Panc1 (cell line): ENCODE data around the gene CAMP. TPM values are rescaled to one million over a fixed set of nuclear protein-coding genes. Genes with fewer than 3 reads are reported as not detected.

Source experiments
- ATAC-seq: fragments of 200-7000 bp; cut with Tn5 transposase; 2 replicates; pipeline ENCODE4 v1.9.1; 2020; ENCODE audit warnings: mild to moderate bottlenecking, moderate library complexity
- BruUV-seq: library from RNA; stranded (reverse); fragments of 400-500 nt; replicated peaks from 2 replicates; lab custom pipeline; 2021; lab: Mats Ljungman, UMichigan
- CTCF ChIA-PET: fragments of 300-600 bp; sonication (Branson Sonifier 250); formaldehyde crosslinking; loops from one replicate; lab custom pipeline; 2022; ENCODE audit warnings: antibody characterized with exemption; lab: Charles Lee
- POLR2A ChIA-PET: fragments of 300-600 bp; sonication (Branson Sonifier 250); formaldehyde crosslinking; loops from one replicate; lab custom pipeline; 2022; ENCODE audit warnings: antibody characterized with exemption; lab: Charles Lee
- DNase-seq: peaks from one replicate; pipeline ENCODE4 v3.0.0-alpha.2; 2010; ENCODE audit warnings: low read depth, low spot score
- H3K27ac ChIP-seq: 2 replicates; pipeline ENCODE4 v1.5.1; 2011; ENCODE audit warnings: mild to moderate bottlenecking, low read length, inconsistent platforms
- H3K27me3 ChIP-seq: fragments of 200-500 bp; sonication (Bioruptor generic); 2 replicates; pipeline ENCODE4 v1.6.0; 2014; ENCODE audit warnings: low read length, inconsistent platforms; ENCODE audit not compliant: control insufficient read depth, insufficient read depth
- H3K36me3 ChIP-seq: fragments of 200-500 bp; sonication (Bioruptor generic); 2 replicates; pipeline ENCODE4 v1.5.1; 2014; ENCODE audit warnings: inconsistent platforms, mild to moderate bottlenecking, low read length, moderate library complexity; ENCODE audit not compliant: control insufficient read depth, insufficient read depth
- H3K4me1 ChIP-seq: 2 replicates; pipeline ENCODE4 v1.5.1; 2011; ENCODE audit warnings: inconsistent platforms, mild to moderate bottlenecking, low read length, moderate library complexity; ENCODE audit not compliant: control insufficient read depth, insufficient read depth
- H3K4me3 ChIP-seq, 2 experiments: 2 replicates each; pipeline ENCODE4 v1.5.1; 2011 to 2012; ENCODE audit warnings: low read depth in 2 of 2, low read length in 2 of 2, mild to moderate bottlenecking in 2 of 2, inconsistent platforms in 1 of 2, moderate library complexity in 1 of 2
- H3K9me3 ChIP-seq: fragments of 200-500 bp; sonication (Bioruptor generic); 2 replicates; pipeline ENCODE4 v1.5.1; 2014; ENCODE audit warnings: low read depth, mild to moderate bottlenecking, inconsistent platforms, low read length, moderate library complexity; ENCODE audit not compliant: control insufficient read depth, insufficient read depth
- CTCF ChIP-seq: fragments of 450-650 bp; IDR thresholded peaks from 2 replicates; pipeline ENCODE4 v1.5.1; 2017; ENCODE audit warnings: mild to moderate bottlenecking
- POLR2AphosphoS5 ChIP-seq: IDR thresholded peaks from 2 replicates; pipeline ENCODE4 v1.6.1; 2012; ENCODE audit warnings: mild to moderate bottlenecking, low read depth, low read length, moderate library complexity
- REST ChIP-seq, 2 experiments: IDR thresholded peaks; 2 replicates each; pipeline ENCODE4 v1.6.1; 2011 to 2012; ENCODE audit warnings: low read depth in 2 of 2, control low read depth in 1 of 2, low read length in 1 of 2, mild to moderate bottlenecking in 1 of 2, moderate library complexity in 1 of 2; ENCODE audit not compliant: insufficient read depth in 1 of 2
- SIN3A ChIP-seq: IDR thresholded peaks from 2 replicates; pipeline ENCODE4 v1.6.1; 2012; ENCODE audit warnings: low read depth, mild to moderate bottlenecking, low read length, moderate library complexity, borderline replicate concordance; ENCODE audit not compliant: insufficient read depth
- TCF7L2 ChIP-seq: IDR thresholded peaks from 2 replicates; pipeline ENCODE4 v1.6.1; 2011; ENCODE audit warnings: mild to moderate bottlenecking, low read depth, low read length, inconsistent platforms
- in situ Hi-C: cut with HindIII; loops from 2 replicates; pipeline ENCODE4 v1.10.0; 2016; ENCODE audit warnings: low sequenced_read_pairs, low pct_unique_long_range_greater_than_20kb
- intact Hi-C: fragments of 100-400 bp; cut with micrococcal nuclease; formaldehyde crosslinking; loops from one replicate; pipeline ENCODE4 v1.10.0; 2022; ENCODE audit not compliant: unreplicated experiment
- total RNA-seq: library from RNA; stranded (reverse); gene quantifications from one replicate; pipeline ENCODE4 v1.2.1, GENCODE V29; 2021; ENCODE audit not compliant: unreplicated experiment

Gene CAMP
- total RNA-seq, 1 experiment from 2014 or later: not detected

- BruUV-seq: no TSS peak
- no peaks in the 10 kb centered on the region for H3K36me3 ChIP-seq
- no peaks in the 10 kb centered on the region for H3K9me3 ChIP-seq
- no peak for ATAC-seq
- no peaks in the 10 kb centered on the region for H3K4me1 ChIP-seq
- intact Hi-C loops (no loop called here), in situ Hi-C loops (no loop called here)
- CTCF ChIA-PET: no interaction called here
- no peaks in the 10 kb centered on the region for H3K27me3 ChIP-seq
- no peak overlapping the region for H3K27ac ChIP-seq
- TF ChIP-seq REST (IDR thresholded peaks at IDR 0.05; ENCODE audit: insufficient read depth in 1 of 2, low read depth in 2 of 2, low read length in 1 of 2) (no peak), TCF7L2 (no peak), CTCF (no peak), POLR2AphosphoS5 (no peak), SIN3A (no peak)
- no peak overlapping the region for H3K4me3 ChIP-seq
- no peak for DNase-seq
- POLR2A ChIA-PET: interaction anchor here (0.6 kb wide), 1 partner anchor 169 kb away, joined by 8 read pairs; no protein-coding TSS in a partner anchor
These were observed 3.6 kb downstream of the CAMP start for GRCh38 chr3:48226939-48227338.

DNA sequence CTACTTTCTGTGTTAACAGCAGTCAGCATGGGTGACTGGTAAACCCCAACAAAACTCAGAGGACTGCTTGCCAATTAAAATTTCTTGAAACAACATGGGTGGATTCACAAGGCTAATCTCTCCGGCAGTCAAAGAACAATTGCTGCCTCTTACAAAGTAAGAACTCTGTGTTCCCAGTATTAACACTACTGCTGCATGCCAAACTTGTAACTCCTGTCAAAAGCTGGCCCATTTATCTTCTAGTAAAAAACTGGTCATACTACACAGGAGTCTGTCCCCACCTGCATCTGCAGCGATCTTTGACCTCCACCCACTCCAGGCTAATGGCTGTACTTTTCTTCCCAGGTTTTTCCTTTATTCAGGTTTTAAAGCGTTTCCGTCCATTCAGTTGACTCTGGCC is 8.9 kb downstream of the CAMP start:
- H3K27me3 ChIP-seq: no peaks in the 10 kb centered on the region
- no peaks in the 10 kb centered on the region for H3K36me3 ChIP-seq
- H3K27ac ChIP-seq: no peak overlapping the region
- POLR2A ChIA-PET: no interaction called here
- no peak overlapping the region for H3K4me3 ChIP-seq
- intact Hi-C loops (no loop called here), in situ Hi-C loops (no loop called here)
- TF ChIP-seq TCF7L2: no peak
- no peak for TF ChIP-seq SIN3A
- no peak for TF ChIP-seq POLR2AphosphoS5
- no peak for TF ChIP-seq CTCF
- TF ChIP-seq REST (IDR thresholded peaks at IDR 0.05; ENCODE audit: insufficient read depth in 1 of 2, low read depth in 2 of 2, low read length in 1 of 2): no peak
- DNase-seq (no peak), ATAC-seq (no peak)
- no peaks in the 10 kb centered on the region for H3K4me1 ChIP-seq
- H3K9me3 ChIP-seq: no peaks in the 10 kb centered on the region
- CTCF ChIA-PET: no interaction called here
- BruUV-seq: no TSS peak
